Measurements from ENCODE around the gene C6orf132. TPM values are rescaled to one million over a fixed set of nuclear protein-coding genes. Genes with fewer than 3 reads are reported as not detected.
"Not testable (repeated sequence)": the region's sequence is repeated elsewhere in the genome, so short reads cannot be mapped to it uniquely, and the experiment has no call there.

The C6orf132 gene
- total RNA-seq, 2 donors from 2014 or later, result 0.26 to 0.65 TPM

- ATAC-seq (replicated peaks in 1 of 2), result no peak
- H3K4me3 Mint-ChIP-seq, result no peak overlapping the region
- no peak overlapping the region for H3K27ac Mint-ChIP-seq
Observed at GRCh38 chr6:42154461-42155209, 12.2 kb upstream of the C6orf132 start.

GRCh38 chr6:42153921-42154320 is 11.5 kb upstream of the C6orf132 start:
- ATAC-seq (replicated peaks in 1 of 2), result no peak
- no peak overlapping the region for H3K27ac Mint-ChIP-seq
- DNase-seq, result no peak
- H3K4me3 Mint-ChIP-seq, result no peak overlapping the region
- H3K27me3 Mint-ChIP-seq (ENCODE audit: low read depth), result no peaks in the 10 kb centered on the region
- H3K36me3 Mint-ChIP-seq (ENCODE audit: insufficient read depth in 2 of 2), result no peaks in the 10 kb centered on the region
- no peaks in the 10 kb centered on the region for H3K9me3 Mint-ChIP-seq
- H3K4me1 Mint-ChIP-seq (ENCODE audit: low read depth), result no peaks in the 10 kb centered on the region

More at GRCh38 chr6:42154461-42155209, 12.2 kb upstream of the C6orf132 start:
- no peak for DNase-seq
- Mint-ChIP-seq H3K27me3 (ENCODE audit: low read depth) (no peaks in the 10 kb centered on the region), H3K9me3 (no peaks in the 10 kb centered on the region), H3K36me3 (ENCODE audit: insufficient read depth in 2 of 2) (no peaks in the 10 kb centered on the region), H3K4me1 (ENCODE audit: low read depth) (no peaks in the 10 kb centered on the region)

GRCh38 chr6:42152528-42153213 is 10.3 kb upstream of the C6orf132 start:
- H3K4me1 Mint-ChIP-seq (ENCODE audit: low read depth); H3K27ac Mint-ChIP-seq; H3K27me3 Mint-ChIP-seq (ENCODE audit: low read depth); DNase-seq; H3K9me3 Mint-ChIP-seq; ATAC-seq (replicated peaks in 1 of 2); H3K4me3 Mint-ChIP-seq; H3K36me3 Mint-ChIP-seq (ENCODE audit: insufficient read depth in 2 of 2): not testable (repeated sequence)

GRCh38 chr6:42152024-42152423 is 9.6 kb upstream of the C6orf132 start:
- DNase-seq (no peak), ATAC-seq (replicated peaks in 1 of 2) (no peak)
- H3K36me3 Mint-ChIP-seq (ENCODE audit: insufficient read depth in 2 of 2), result no peaks in the 10 kb centered on the region
- H3K27me3 Mint-ChIP-seq (ENCODE audit: low read depth), result no peaks in the 10 kb centered on the region
- H3K4me1 Mint-ChIP-seq (ENCODE audit: low read depth), result no peaks in the 10 kb centered on the region
- no peaks in the 10 kb centered on the region for H3K9me3 Mint-ChIP-seq
- no peak overlapping the region for H3K4me3 Mint-ChIP-seq
- H3K27ac Mint-ChIP-seq, result no peak overlapping the region

- Mint-ChIP-seq H3K27me3 (ENCODE audit: low read depth) (no peaks in the 10 kb centered on the region), H3K36me3 (ENCODE audit: insufficient read depth in 2 of 2) (no peaks in the 10 kb centered on the region), H3K27ac (no peak overlapping the region), H3K9me3 (no peaks in the 10 kb centered on the region), H3K4me3 (no peak overlapping the region), H3K4me1 (ENCODE audit: low read depth) (no peaks in the 10 kb centered on the region)
- ATAC-seq (replicated peaks in 1 of 2) (no peak), DNase-seq (no peak)
Observed at GRCh38 chr6:42150254-42150653, 7.8 kb upstream of the C6orf132 start.

- ATAC-seq (replicated peaks in 1 of 2) (no peak), DNase-seq (no peak)
- H3K9me3 Mint-ChIP-seq, result no peaks in the 10 kb centered on the region
- peaks cover 11% of the 10 kb centered on the region for H3K27me3 Mint-ChIP-seq (ENCODE audit: low read depth)
- no peak overlapping the region for H3K27ac Mint-ChIP-seq
- H3K4me3 Mint-ChIP-seq, result no peak overlapping the region
- no peaks in the 10 kb centered on the region for H3K36me3 Mint-ChIP-seq (ENCODE audit: insufficient read depth in 2 of 2)
- H3K4me1 Mint-ChIP-seq (ENCODE audit: low read depth), result no peaks in the 10 kb centered on the region
Observed at GRCh38 chr6:42148058-42148457, 5.6 kb upstream of the C6orf132 start.

GRCh38 chr6:42147138-42147562 is 4.7 kb upstream of the C6orf132 start:
- Mint-ChIP-seq H3K4me3 (no peak overlapping the region), H3K36me3 (ENCODE audit: insufficient read depth in 2 of 2) (no peaks in the 10 kb centered on the region), H3K4me1 (ENCODE audit: low read depth) (peaks cover 5% of the 10 kb centered on the region), H3K27ac (no peak overlapping the region), H3K27me3 (ENCODE audit: low read depth) (peaks cover 18% of the 10 kb centered on the region), H3K9me3 (no peaks in the 10 kb centered on the region)
- ATAC-seq (replicated peaks in 1 of 2), result no peak
- DNase-seq, result no peak

- Mint-ChIP-seq H3K4me1 (ENCODE audit: low read depth) (peaks cover 12% of the 10 kb centered on the region), H3K9me3 (no peaks in the 10 kb centered on the region), H3K27ac (no peak overlapping the region), H3K4me3 (peak overlapping the region; percentile 18 to 27), H3K36me3 (ENCODE audit: insufficient read depth in 2 of 2) (no peaks in the 10 kb centered on the region), H3K27me3 (ENCODE audit: low read depth) (peaks cover 40% of the 10 kb centered on the region)
- DNase-seq, result no peak
- no peak for ATAC-seq (replicated peaks in 1 of 2)
Observed at GRCh38 chr6:42141603-42142117, 760 bp downstream of the C6orf132 start.

- ATAC-seq (replicated peaks in 1 of 2), result no peak
- Mint-ChIP-seq H3K27me3 (ENCODE audit: low read depth) (peaks cover 40% of the 10 kb centered on the region), H3K4me1 (ENCODE audit: low read depth) (peaks cover 17% of the 10 kb centered on the region), H3K9me3 (no peaks in the 10 kb centered on the region), H3K36me3 (ENCODE audit: insufficient read depth in 2 of 2) (no peaks in the 10 kb centered on the region), H3K27ac (no peak overlapping the region), H3K4me3 (peak overlapping the region; percentile 18 to 27)
- DNase-seq, result no peak
Observed at GRCh38 chr6:42140756-42141602, 1.4 kb downstream of the C6orf132 start.

- no peak overlapping the region for H3K4me3 Mint-ChIP-seq
- H3K27me3 Mint-ChIP-seq (ENCODE audit: low read depth), result peaks cover 40% of the 10 kb centered on the region
- H3K4me1 Mint-ChIP-seq (ENCODE audit: low read depth), result peaks cover 17% of the 10 kb centered on the region
- H3K27ac Mint-ChIP-seq, result no peak overlapping the region
- ATAC-seq (replicated peaks in 1 of 2) (no peak), DNase-seq (no peak)
- H3K36me3 Mint-ChIP-seq (ENCODE audit: insufficient read depth in 2 of 2), result no peaks in the 10 kb centered on the region
- H3K9me3 Mint-ChIP-seq, result no peaks in the 10 kb centered on the region
Observed at GRCh38 chr6:42140032-42140431, 2.4 kb downstream of the C6orf132 start.

GRCh38 chr6:42138630-42139619 is 3.5 kb downstream of the C6orf132 start:
- ATAC-seq (replicated peaks in 1 of 2), result no peak
- no peak overlapping the region for H3K27ac Mint-ChIP-seq

GRCh38 chr6:42138190-42138589 is 4.2 kb downstream of the C6orf132 start:
- Mint-ChIP-seq H3K9me3 (no peaks in the 10 kb centered on the region), H3K4me1 (ENCODE audit: low read depth) (peaks cover 17% of the 10 kb centered on the region), H3K36me3 (ENCODE audit: insufficient read depth in 2 of 2) (no peaks in the 10 kb centered on the region), H3K27ac (no peak overlapping the region), H3K27me3 (ENCODE audit: low read depth) (peaks cover 30% of the 10 kb centered on the region), H3K4me3 (no peak overlapping the region)
- ATAC-seq (replicated peaks in 1 of 2) (no peak), DNase-seq (no peak)

More at GRCh38 chr6:42138630-42139619, 3.5 kb downstream of the C6orf132 start:
- no peak for DNase-seq
- peaks cover 17% of the 10 kb centered on the region for H3K4me1 Mint-ChIP-seq (ENCODE audit: low read depth)
- H3K4me3 Mint-ChIP-seq, result no peak overlapping the region
- no peaks in the 10 kb centered on the region for H3K36me3 Mint-ChIP-seq (ENCODE audit: insufficient read depth in 2 of 2)
- H3K9me3 Mint-ChIP-seq, result no peaks in the 10 kb centered on the region
- H3K27me3 Mint-ChIP-seq (ENCODE audit: low read depth), result peaks cover 37% of the 10 kb centered on the region
